HG03159 (cell line): Measurements from ENCODE around the gene GYG2.
"Not testable (repeated sequence)": the region's sequence is repeated elsewhere in the genome, so short reads cannot be mapped to it uniquely, and the experiment has no call there.

Experiments
- ATAC-seq: cut with Tn5 transposase; IDR thresholded peaks from one replicate; pipeline ENCODE4 v1.9.1; 2021; ENCODE audit warnings: mild to moderate bottlenecking, moderate library complexity; ENCODE audit not compliant: unreplicated experiment

GYG2 gene

GRCh38 chrX:2863646-2864045 is 34.9 kb downstream of the GYG2 start:
- no peak for ATAC-seq

DNA sequence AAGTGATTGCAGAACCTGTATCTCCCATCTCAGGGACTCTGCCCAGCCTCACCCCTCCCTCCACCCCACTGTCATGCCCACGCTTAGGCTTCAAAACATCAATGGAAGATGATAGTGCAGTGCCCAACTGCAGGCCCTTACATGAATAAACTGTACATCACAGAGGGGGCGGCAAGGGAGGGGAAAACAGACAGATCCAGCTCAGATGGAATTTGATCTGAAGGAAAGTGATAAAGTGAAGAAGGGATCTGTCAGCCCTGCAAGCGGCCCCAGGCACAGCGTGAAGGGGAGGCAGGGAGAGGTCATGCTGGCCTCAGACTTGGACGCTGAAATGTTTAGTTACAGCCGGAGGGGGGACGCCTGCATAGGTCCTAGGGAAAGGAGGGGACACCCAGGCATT is 38.5 kb downstream of the GYG2 start:
- ATAC-seq, result no peak

GRCh38 chrX:2870650-2871049 is 41.9 kb downstream of the GYG2 start:
- ATAC-seq, result no peak

GRCh38 chrX:2871831-2872230 is 43.1 kb downstream of the GYG2 start:
- no peak for ATAC-seq

DNA sequence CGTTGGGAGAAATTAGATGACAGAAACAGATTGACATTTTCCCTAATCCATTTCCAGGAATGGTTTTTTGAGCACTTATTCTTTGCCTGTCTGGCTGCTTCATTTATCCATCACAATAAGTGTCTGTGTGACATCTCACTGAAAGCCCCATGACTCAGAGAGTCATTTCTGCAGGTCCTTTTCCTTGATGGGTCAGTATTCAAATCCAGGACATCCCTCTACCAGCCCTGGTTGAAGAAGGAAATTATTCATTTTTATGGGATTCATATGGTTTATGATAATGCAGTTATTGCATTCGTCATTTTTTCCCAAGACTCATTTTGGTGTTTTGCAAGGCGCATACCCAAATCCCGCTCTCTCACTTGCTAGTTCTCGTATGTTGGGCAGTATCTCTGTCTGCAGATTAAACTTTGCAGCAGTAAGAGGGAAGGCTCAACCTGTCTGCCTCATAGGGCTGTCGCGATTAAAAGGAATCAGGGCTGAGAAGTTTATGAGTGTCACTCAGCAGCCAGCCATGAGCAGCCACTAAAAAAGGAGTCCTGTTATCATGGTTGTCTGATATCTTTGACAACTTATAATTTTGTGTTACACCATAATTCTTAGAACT is 44.0 kb downstream of the GYG2 start:
- ATAC-seq, result no peak

DNA sequence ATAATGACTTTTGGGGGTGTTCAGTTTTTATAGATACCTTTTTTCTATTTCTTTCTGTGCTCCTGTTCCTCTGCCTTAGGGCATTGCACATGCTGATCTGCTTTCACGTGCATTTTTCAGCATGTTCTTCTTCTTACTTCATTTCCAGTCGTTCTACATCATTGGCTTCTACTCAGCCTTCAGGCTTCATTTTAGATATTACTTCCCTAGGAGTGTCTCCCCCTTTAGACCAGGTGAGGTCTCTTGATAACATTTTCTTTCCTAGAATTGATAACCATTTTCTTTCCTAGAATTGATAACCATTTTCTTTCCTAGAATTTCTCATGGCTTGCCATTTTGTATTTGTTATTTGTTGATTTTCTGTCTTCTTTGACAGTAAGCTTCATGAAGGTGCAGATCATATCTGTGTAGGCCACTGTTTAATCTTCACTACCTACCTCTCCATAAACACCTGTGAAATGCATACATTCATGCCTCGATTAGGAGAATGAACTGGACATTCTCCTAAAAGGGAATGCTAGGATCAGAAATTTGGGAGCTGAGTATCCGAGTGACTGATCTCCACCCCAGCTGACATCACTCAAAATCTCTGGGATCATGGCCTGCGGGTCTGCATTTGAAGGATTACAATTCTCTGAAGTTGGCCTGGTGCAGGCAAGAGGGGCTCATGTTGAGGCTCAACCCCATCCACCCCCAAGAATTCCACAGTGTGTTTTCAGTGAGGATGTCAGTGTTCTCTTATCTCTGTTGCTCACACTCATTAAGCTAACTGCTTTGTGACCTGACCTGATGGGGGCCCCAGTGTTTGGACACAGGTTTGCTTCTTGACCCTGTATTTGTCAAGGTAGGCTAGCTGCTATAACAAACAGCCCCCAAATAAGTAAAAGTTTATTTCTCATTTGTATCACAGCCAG is 45.7 kb downstream of the GYG2 start:
- ATAC-seq, result no peak

GRCh38 chrX:2875136-2875481 is 46.4 kb downstream of the GYG2 start:
- ATAC-seq, result no peak

DNA sequence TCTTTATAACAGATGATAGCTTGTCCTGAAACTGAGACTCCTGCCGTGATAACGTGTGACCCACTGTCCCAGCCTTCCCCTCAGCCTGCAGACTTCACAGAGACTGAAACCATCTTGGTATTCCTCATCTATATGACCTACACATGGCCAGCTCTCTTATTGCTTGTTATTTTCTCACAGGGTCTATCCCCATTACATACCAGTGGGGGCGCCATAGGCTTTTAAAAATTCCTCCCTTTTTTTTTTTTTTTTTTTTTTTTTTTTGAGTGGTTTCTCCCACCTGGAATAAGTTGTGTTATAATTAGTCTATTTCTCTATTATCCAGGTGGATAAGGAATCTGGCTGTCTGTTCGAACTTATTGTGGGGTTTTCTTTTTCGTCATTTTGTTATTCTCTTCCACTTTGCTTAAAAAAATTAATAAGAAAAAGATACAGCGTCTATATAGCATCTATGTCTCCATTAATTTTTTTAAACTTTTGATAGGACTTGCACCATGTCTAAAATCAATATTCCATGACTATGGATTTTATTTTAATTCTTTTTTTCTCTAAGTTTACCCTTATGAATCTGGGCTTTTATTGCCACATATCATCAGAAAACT is 47.2 kb downstream of the GYG2 start:
- ATAC-seq, result no peak

GRCh38 chrX:2878563-2878962 is 49.8 kb downstream of the GYG2 start:
- ATAC-seq, result no peak

- ATAC-seq, result no peak
Observed at GRCh38 chrX:2879670-2880069, 50.9 kb downstream of the GYG2 start.

- no peak for ATAC-seq
Observed at GRCh38 chrX:2883770-2884169, 55.0 kb downstream of the GYG2 start.

- no peak for ATAC-seq
Observed at GRCh38 chrX:2888309-2888708, 59.6 kb downstream of the GYG2 start.

DNA sequence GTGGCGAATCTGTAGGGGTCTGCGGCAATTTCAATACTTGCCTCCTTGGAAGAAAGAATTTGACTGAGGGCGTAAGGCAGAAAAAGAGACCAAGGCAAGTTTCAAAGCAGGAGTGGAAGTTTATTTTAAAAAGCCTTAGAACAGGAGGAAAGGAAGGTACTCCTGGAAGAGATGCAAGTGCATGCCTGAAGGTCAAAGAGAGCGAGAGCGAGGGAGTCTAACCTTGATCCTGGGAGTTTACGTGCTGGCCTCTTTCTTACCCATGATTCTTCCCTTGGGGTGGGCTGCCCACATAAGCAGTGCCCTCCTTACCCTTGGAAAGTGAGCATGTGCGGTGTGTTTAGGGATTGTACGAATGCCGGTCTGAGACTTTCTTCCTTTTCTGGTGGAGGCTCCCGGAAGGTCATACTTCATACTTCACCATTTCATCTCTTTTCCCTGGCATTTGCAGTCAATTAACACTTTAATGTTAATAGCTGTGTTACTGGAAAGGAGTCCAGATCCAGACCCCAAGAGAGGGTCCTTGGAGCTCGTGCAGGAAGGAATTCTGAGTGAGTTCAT is 60.4 kb downstream of the GYG2 start:
- ATAC-seq, result no peak

GRCh38 chrX:2889706-2890490 is 61.2 kb downstream of the GYG2 start:
- not testable (repeated sequence) for ATAC-seq

DNA sequence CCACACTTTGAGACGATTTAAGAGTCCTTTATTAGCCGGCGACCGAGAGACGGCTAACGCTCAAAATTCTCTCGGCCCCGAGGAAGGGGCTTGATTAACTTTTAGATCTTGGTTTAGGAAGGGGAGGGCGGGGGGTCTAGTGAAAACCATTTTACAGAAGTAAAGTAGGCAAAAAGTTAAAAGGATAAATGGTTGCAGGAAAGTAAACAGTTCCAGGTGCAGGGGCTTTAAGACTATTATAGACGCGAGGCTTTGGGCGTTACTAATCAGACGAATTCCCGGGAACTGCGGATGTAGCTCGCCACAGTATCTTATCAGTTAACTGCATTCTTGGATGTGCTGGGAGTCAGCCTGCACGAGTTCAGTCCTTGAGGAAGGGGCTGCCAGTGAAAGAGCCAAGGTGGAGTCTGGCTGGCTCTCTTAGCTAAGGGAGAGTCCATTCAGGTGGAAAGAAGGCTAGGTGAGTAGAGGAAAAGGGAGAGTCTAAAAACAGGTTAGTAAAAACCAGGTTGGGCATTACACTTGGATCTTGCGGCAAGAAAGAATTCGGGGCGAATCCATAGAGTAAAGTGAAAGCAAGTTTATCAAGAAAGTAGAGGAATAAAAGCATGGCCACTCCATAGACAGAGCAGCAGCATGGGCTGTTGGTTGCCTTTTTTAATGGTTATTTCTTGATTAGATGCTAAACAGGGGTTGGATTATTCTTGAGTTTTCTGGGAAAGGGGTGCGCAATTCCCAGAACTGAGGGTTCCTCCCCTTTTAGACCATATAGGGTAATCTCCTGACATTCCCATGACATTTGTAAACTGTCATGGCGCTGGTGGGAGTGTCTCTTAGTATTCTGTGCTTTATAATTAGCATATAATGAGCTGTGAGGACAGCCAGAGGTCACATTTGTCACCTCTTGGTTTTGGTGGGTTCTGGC is 62.1 kb downstream of the GYG2 start:
- ATAC-seq, result not testable (repeated sequence)

- ATAC-seq, result no peak
Observed at GRCh38 chrX:2892816-2893215, 64.1 kb downstream of the GYG2 start.

DNA sequence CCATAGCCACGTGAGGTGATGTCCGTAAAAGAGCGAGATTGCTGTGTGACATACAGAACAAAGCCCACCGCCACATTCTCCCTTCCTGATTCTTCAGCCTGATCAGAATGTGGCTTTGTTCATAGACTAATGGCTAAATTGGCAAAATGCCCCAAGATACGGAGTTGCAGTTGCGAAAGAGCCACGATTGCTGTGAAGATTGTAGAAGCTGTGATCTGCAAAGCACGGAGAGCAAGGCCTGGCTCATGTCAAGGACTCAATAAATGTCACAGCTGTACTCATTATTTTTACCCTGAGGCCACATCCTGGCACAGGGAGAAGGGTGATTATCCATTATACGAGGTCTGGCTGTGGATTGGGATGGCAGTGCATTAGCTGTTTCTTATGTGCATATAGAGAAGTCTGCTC is 66.2 kb downstream of the GYG2 start:
- no peak for ATAC-seq

DNA sequence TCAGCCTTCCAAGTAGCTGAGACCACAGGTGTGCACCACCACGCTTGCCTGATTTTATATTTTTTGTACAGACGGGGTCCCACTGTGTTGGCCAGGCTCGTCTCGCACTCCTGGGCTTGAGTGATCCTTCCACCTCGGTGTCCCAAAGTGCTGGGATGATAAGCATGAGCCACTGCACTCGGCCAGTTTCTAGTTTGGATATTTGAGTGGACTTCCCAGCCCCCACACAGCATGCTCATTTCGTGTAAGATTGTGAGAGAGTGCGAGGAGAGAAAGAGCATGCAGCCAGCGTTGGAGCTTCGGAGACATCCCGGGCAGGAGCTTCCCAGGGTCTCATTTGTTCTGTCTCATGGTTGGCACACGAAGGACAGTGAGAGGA is 68.6 kb downstream of the GYG2 start:
- no peak for ATAC-seq

GRCh38 chrX:2897690-2898623 is 69.2 kb downstream of the GYG2 start:
- ATAC-seq, result not testable (repeated sequence)
